Omental fat pad (tissue), 4 donors: Measurements from ENCODE around the gene DLG2. TPM values are rescaled to one million over a fixed set of nuclear protein-coding genes. Genes with fewer than 3 reads are reported as not detected.

Experiments used
- ATAC-seq: fragments of 150-250 bp; one replicate; pipeline ENCODE4 v1.9.1; 2016; ENCODE audit warnings: mild to moderate bottlenecking, moderate library complexity; ENCODE audit not compliant: low FRiP score
- DNase-seq: peaks from one replicate; pipeline ENCODE4 v3.0.0-alpha.2; 2019; ENCODE audit warnings: low spot score
- CTCF ChIP-seq, 3 donors: fragments of 450-650 bp; IDR thresholded peaks; one replicate each; pipeline ENCODE4 v1.5.1; 2016 to 2017; ENCODE audit warnings: antibody characterized with exemption in 3 of 3, mild to moderate bottlenecking in 3 of 3, moderate library complexity in 2 of 3
- total RNA-seq, 4 donors: library from RNA; depleted of rRNA; stranded (reverse); fragments of >200 nt; gene quantifications; one replicate each; pipeline ENCODE4 v1.1.0, GENCODE V29; 2016

The DLG2 gene
- total RNA-seq, 4 donors from 2014 or later = 4.8 to 13.2 (median 8.1) TPM

GRCh38 chr11:85485902-85486301 lies 141.2 kb downstream of the DLG2 start:
- TF ChIP-seq CTCF (IDR thresholded peaks at IDR 0.05) = no peak
- DNase-seq (no peak), ATAC-seq (no peak)

- DNase-seq (no peak), ATAC-seq (no peak)
- TF ChIP-seq CTCF (IDR thresholded peaks at IDR 0.05) = no peak
These were observed 143.3 kb downstream of the DLG2 start for GRCh38 chr11:85483861-85484260.

- ATAC-seq = no peak
- no peak for DNase-seq
- TF ChIP-seq CTCF (IDR thresholded peaks at IDR 0.05) = no peak
These were observed 145.3 kb downstream of the DLG2 start for GRCh38 chr11:85481862-85482261.

GRCh38 chr11:85475660-85476517 lies 151.3 kb downstream of the DLG2 start:
- TF ChIP-seq CTCF (IDR thresholded peaks at IDR 0.05) = no peak
- DNase-seq = no peak
- no peak for ATAC-seq

- ATAC-seq (no peak), DNase-seq (no peak)
- TF ChIP-seq CTCF (IDR thresholded peaks at IDR 0.05) = no peak
These were observed 154.2 kb downstream of the DLG2 start for GRCh38 chr11:85472953-85473352.

- no peak for TF ChIP-seq CTCF (IDR thresholded peaks at IDR 0.05)
- DNase-seq (no peak), ATAC-seq (no peak)
These were observed 162.9 kb downstream of the DLG2 start for GRCh38 chr11:85464283-85464682.

GRCh38 chr11:85459304-85459703 lies 167.8 kb downstream of the DLG2 start:
- no peak for TF ChIP-seq CTCF (IDR thresholded peaks at IDR 0.05)
- DNase-seq (no peak), ATAC-seq (no peak)
